Measurements from ENCODE around the gene EFEMP1. TPM values are rescaled to one million over a fixed set of nuclear protein-coding genes. Genes with fewer than 3 reads are reported as not detected.

The EFEMP1 gene
- total and polyA plus RNA-seq, 4 donors, result 0.65 to 11.5 (median 6.5) TPM

DNA sequence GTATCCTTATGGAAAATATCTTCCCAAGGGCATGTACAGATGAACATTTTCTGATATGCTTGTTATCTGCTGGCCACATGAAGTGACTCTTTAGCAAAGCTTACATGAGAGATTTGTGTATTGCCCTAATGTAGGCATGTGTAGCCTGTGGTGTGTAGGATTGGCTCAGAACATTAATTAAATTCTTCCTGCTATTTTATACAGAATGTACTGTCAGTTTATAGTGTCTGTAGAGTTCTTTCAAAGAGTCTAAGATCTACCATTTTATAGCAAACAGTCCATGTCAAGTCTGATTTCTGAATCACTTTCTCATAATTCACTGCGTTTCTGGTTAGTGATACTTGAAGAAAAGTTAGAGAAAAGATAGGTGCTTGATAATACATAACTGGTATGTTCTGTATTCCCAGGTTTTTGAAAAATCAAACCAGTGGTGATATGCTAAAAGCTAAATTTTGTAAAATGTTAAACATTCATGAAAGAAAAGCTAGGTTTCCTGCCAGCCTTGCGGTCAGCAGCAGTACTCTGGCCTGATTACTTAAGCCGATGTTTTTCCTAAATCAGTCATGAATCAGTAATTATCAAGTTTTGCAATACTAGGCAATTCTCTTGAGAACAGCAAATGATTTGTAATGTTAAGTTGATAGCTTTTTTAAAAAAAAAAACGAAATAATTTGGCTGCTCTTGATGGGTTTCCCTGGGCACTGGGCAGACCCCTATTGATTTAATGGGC is 30.9 kb upstream of the EFEMP1 start:
- Histone ChIP-seq H3K4me3 (ENCODE audit: low read depth in 1 of 3, low read length in 3 of 3) (no peak overlapping the region), H3K27ac (ENCODE audit: low read depth in 1 of 2, low read length in 2 of 2) (no peak overlapping the region), H3K27me3 (ENCODE audit: control insufficient read depth in 4 of 4, insufficient read depth in 4 of 4, low read length in 3 of 4) (no peaks in the 10 kb centered on the region), H3K9me3 (ENCODE audit: control insufficient read depth in 4 of 4, low read length in 3 of 4) (no peaks in the 10 kb centered on the region), H3K9ac (ENCODE audit: low read depth in 1 of 2, low read length in 2 of 2) (no peak overlapping the region), H3K36me3 (ENCODE audit: control insufficient read depth in 4 of 4, insufficient read depth in 3 of 4, low read depth in 1 of 4, low read length in 3 of 4) (no peaks in the 10 kb centered on the region), H3K4me1 (ENCODE audit: control insufficient read depth in 4 of 4, insufficient read depth in 4 of 4, low read length in 3 of 4) (no peaks in the 10 kb centered on the region)
- WGBS, result 66% methylated on average over 4 of the region's 4 CpGs
- TF ChIP-seq RAD21 (IDR thresholded peaks at IDR 0.05) (no peak), SP1 (IDR thresholded peaks at IDR 0.05) (no peak), HNF4G (IDR thresholded peaks at IDR 0.05) (no peak), TAF1 (conservative IDR thresholded peaks at IDR 0.05) (no peak), GABPA (IDR thresholded peaks at IDR 0.05 in 1 of 2, conservative IDR thresholded peaks at IDR 0.05 in 1 of 2) (no peak), RXRA (IDR thresholded peaks at IDR 0.05) (no peak)
- DNase-seq (ENCODE audit: low spot score), result no peak

DNA sequence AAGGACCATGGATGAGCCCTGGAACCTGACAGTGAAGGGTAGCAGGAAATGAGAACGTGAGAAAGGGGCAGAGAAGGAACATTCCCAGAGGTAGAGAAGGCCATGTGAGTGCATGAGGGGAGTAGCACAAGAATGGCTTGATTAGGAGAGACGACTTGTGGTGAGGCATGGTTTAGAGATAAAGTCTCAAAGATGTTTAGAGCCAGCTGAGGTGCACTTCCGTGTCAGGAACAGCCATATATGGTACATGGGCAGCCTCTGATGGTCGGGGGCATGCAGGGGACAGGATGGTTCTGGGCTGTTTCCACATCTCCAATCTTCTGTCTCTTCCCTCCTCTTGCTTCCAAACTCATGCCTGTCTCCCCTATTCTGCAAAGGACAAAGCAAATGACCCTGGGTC is 28.8 kb upstream of the EFEMP1 start:
- Histone ChIP-seq H3K9ac (ENCODE audit: low read depth in 1 of 2, low read length in 2 of 2) (no peak overlapping the region), H3K4me3 (ENCODE audit: low read depth in 1 of 3, low read length in 3 of 3) (no peak overlapping the region), H3K27me3 (ENCODE audit: control insufficient read depth in 4 of 4, insufficient read depth in 4 of 4, low read length in 3 of 4) (no peaks in the 10 kb centered on the region), H3K9me3 (ENCODE audit: control insufficient read depth in 4 of 4, low read length in 3 of 4) (no peaks in the 10 kb centered on the region), H3K27ac (ENCODE audit: low read depth in 1 of 2, low read length in 2 of 2) (no peak overlapping the region), H3K4me1 (ENCODE audit: control insufficient read depth in 4 of 4, insufficient read depth in 4 of 4, low read length in 3 of 4) (no peaks in the 10 kb centered on the region), H3K36me3 (ENCODE audit: control insufficient read depth in 4 of 4, insufficient read depth in 3 of 4, low read depth in 1 of 4, low read length in 3 of 4) (no peaks in the 10 kb centered on the region)
- no peak for DNase-seq (ENCODE audit: low spot score)
- WGBS, result 46% methylated on average over 4 of the region's 4 CpGs
- TF ChIP-seq FOXA1 (IDR thresholded peaks at IDR 0.05), result no peak

DNA sequence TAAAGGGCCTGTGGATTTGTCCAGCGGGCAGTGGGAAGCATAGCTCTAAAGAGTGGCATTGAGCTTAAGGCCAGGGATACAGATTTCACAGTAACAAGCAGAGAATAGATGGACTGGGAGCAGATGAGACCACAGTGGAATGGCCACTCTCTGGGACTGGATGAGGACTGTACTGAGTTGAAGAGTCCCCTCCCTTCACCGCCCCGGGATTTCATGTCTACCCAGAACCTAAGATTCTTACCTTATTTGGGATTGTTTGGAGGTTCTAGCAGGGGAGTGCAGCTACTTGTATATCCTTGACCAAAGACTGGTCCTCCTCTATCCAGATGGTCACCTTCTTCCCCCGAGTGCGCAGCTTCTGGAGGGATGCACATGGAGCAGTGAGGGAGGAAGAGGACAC is 28.0 kb upstream of the EFEMP1 start:
- H3K27me3 ChIP-seq (ENCODE audit: control insufficient read depth in 4 of 4, insufficient read depth in 4 of 4, low read length in 3 of 4), result no peaks in the 10 kb centered on the region
- no peak overlapping the region for H3K27ac ChIP-seq (ENCODE audit: low read depth in 1 of 2, low read length in 2 of 2)
- H3K4me1 ChIP-seq (ENCODE audit: control insufficient read depth in 4 of 4, insufficient read depth in 4 of 4, low read length in 3 of 4), result no peaks in the 10 kb centered on the region
- 88% methylated on average over 5 of the region's 5 CpGs for WGBS
- H3K9me3 ChIP-seq (ENCODE audit: control insufficient read depth in 4 of 4, low read length in 3 of 4), result no peaks in the 10 kb centered on the region
- no peak overlapping the region for H3K9ac ChIP-seq (ENCODE audit: low read depth in 1 of 2, low read length in 2 of 2)
- TF ChIP-seq RXRA (IDR thresholded peaks at IDR 0.05) (no peak), NR2F2 (IDR thresholded peaks at IDR 0.05) (no peak), GABPA (IDR thresholded peaks at IDR 0.05 in 1 of 2, conservative IDR thresholded peaks at IDR 0.05 in 1 of 2) (no peak), HNF4A (conservative IDR thresholded peaks at IDR 0.05) (no peak), YY1 (IDR thresholded peaks at IDR 0.05) (no peak), RAD21 (IDR thresholded peaks at IDR 0.05) (no peak)
- TF ChIP-seq, protein P1, sequence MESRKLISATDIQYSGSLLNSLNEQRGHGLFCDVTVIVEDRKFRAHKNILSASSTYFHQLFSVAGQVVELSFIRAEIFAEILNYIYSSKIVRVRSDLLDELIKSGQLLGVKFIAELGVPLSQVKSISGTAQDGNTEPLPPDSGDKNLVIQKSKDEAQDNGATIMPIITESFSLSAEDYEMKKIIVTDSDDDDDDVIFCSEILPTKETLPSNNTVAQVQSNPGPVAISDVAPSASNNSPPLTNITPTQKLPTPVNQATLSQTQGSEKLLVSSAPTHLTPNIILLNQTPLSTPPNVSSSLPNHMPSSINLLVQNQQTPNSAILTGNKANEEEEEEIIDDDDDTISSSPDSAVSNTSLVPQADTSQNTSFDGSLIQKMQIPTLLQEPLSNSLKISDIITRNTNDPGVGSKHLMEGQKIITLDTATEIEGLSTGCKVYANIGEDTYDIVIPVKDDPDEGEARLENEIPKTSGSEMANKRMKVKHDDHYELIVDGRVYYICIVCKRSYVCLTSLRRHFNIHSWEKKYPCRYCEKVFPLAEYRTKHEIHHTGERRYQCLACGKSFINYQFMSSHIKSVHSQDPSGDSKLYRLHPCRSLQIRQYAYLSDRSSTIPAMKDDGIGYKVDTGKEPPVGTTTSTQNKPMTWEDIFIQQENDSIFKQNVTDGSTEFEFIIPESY (IDR thresholded peaks at IDR 0.05), result no peak
- no peak overlapping the region for H3K4me3 ChIP-seq (ENCODE audit: low read depth in 1 of 3, low read length in 3 of 3)
- no peaks in the 10 kb centered on the region for H3K36me3 ChIP-seq (ENCODE audit: control insufficient read depth in 4 of 4, insufficient read depth in 3 of 4, low read depth in 1 of 4, low read length in 3 of 4)
- no peak for DNase-seq (ENCODE audit: low spot score)

DNA sequence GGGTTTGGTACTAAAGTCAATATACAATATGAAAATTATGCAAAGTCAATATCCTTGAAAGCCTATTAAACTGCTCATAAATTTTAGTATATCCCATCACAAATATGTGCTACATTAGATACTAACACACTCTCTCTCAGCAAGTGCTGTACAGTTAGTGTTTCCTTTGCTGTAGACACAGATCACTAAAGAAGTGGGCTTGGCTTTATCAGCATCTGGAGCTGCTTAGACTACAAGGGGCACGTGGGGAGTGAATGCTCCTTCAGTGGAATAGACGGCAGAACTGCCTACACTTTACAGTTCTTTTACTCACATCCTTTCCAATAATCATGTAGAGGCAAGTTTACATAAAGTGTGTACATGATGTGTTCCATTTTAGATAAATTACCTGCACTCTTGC is 26.0 kb upstream of the EFEMP1 start:
- H3K4me1 ChIP-seq (ENCODE audit: control insufficient read depth in 4 of 4, insufficient read depth in 4 of 4, low read length in 3 of 4), result no peaks in the 10 kb centered on the region
- 62% methylated on average over 2 of the region's 2 CpGs for WGBS
- H3K9ac ChIP-seq (ENCODE audit: low read depth in 1 of 2, low read length in 2 of 2), result no peak overlapping the region
- no peaks in the 10 kb centered on the region for H3K36me3 ChIP-seq (ENCODE audit: control insufficient read depth in 4 of 4, insufficient read depth in 3 of 4, low read depth in 1 of 4, low read length in 3 of 4)
- no peak for DNase-seq (ENCODE audit: low spot score)
- H3K9me3 ChIP-seq (ENCODE audit: control insufficient read depth in 4 of 4, low read length in 3 of 4), result no peaks in the 10 kb centered on the region
- no peaks in the 10 kb centered on the region for H3K27me3 ChIP-seq (ENCODE audit: control insufficient read depth in 4 of 4, insufficient read depth in 4 of 4, low read length in 3 of 4)
- H3K27ac ChIP-seq (ENCODE audit: low read depth in 1 of 2, low read length in 2 of 2), result no peak overlapping the region
- H3K4me3 ChIP-seq (ENCODE audit: low read depth in 1 of 3, low read length in 3 of 3), result no peak overlapping the region
- TF ChIP-seq, protein P1 (IDR thresholded peaks at IDR 0.05), result no peak
- TF ChIP-seq FOXA2 (IDR thresholded peaks at IDR 0.05) (no peak), RXRA (IDR thresholded peaks at IDR 0.05) (no peak), TAF1 (conservative IDR thresholded peaks at IDR 0.05) (no peak), FOXA1 (IDR thresholded peaks at IDR 0.05) (no peak), RAD21 (IDR thresholded peaks at IDR 0.05) (no peak), HNF4G (IDR thresholded peaks at IDR 0.05) (no peak), GABPA (IDR thresholded peaks at IDR 0.05 in 1 of 2, conservative IDR thresholded peaks at IDR 0.05 in 1 of 2) (no peak), YY1 (IDR thresholded peaks at IDR 0.05) (no peak), JUND (IDR thresholded peaks at IDR 0.05) (no peak)
- TF ChIP-seq, protein P2, sequence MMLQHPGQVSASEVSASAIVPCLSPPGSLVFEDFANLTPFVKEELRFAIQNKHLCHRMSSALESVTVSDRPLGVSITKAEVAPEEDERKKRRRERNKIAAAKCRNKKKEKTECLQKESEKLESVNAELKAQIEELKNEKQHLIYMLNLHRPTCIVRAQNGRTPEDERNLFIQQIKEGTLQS (IDR thresholded peaks at IDR 0.05), result no peak
- TF ChIP-seq, protein P3, sequence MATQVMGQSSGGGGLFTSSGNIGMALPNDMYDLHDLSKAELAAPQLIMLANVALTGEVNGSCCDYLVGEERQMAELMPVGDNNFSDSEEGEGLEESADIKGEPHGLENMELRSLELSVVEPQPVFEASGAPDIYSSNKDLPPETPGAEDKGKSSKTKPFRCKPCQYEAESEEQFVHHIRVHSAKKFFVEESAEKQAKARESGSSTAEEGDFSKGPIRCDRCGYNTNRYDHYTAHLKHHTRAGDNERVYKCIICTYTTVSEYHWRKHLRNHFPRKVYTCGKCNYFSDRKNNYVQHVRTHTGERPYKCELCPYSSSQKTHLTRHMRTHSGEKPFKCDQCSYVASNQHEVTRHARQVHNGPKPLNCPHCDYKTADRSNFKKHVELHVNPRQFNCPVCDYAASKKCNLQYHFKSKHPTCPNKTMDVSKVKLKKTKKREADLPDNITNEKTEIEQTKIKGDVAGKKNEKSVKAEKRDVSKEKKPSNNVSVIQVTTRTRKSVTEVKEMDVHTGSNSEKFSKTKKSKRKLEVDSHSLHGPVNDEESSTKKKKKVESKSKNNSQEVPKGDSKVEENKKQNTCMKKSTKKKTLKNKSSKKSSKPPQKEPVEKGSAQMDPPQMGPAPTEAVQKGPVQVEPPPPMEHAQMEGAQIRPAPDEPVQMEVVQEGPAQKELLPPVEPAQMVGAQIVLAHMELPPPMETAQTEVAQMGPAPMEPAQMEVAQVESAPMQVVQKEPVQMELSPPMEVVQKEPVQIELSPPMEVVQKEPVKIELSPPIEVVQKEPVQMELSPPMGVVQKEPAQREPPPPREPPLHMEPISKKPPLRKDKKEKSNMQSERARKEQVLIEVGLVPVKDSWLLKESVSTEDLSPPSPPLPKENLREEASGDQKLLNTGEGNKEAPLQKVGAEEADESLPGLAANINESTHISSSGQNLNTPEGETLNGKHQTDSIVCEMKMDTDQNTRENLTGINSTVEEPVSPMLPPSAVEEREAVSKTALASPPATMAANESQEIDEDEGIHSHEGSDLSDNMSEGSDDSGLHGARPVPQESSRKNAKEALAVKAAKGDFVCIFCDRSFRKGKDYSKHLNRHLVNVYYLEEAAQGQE (IDR thresholded peaks at IDR 0.05), result no peak
